HK-2 (cell line): ENCODE measurements around the gene ARHGAP42.

Source experiments
- DNase-seq: peaks from one replicate; pipeline ENCODE4 v3.0.0-alpha.2; 2018; ENCODE audit not compliant: unreplicated experiment

ARHGAP42 gene

DNA sequence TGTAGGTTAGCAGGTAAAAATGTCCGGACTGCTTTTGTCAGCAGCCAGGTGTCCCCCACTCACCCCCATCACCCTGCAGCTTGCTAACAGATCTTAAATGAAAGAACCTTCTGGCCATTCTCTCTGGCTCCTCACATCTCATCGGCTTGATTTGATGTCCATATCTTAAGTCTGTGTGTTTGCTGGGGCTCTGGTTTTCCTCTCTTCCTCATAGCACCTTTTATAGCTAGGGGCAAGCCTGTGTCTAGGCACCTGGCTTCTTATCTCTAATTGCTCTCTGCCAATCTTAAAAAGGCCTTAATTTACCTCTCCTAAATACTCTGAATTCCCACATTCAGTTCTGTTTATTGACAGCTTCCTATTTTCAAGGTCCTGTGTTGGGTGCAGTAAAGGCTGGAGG lies 72.0 kb downstream of the ARHGAP42 start:
- no peak for DNase-seq

DNA sequence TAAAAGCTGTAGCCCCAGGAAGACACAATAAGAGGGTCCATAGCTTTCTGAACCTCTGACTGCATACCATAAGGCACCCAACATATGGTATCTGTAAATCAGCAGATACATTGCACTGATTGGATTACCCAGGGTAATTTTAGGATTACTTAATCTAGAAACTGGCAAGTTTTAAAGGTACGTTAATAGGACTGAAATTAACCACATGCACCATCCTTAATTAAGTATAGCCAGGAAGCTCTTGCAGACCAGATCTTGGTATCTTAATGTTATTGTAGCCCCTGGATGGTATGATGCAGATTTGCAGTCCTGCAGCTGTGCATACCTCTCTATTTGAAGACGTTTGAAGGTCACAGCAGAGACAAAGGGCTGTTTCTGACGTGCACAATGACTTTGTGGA lies 72.8 kb downstream of the ARHGAP42 start:
- DNase-seq: no peak

DNA sequence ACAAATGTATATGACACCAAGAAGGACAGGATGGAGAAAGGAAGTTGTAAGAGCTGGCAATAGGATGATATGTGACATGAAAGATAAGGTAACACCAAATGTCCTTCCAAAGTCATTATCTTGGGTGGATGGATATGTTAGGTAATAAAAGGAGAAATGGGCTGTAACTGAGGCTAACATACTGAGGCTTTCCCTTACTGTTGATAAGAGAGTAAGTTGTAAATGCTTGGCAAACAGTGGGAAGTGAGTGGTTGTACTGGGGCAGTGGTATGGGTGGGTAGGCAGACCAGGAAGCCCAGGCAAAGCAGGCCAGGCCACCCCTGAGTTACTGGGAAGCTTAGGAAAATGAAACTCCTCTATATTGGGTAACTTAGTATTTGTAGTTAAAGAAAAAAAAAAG lies 73.7 kb downstream of the ARHGAP42 start:
- DNase-seq: no peak

DNA sequence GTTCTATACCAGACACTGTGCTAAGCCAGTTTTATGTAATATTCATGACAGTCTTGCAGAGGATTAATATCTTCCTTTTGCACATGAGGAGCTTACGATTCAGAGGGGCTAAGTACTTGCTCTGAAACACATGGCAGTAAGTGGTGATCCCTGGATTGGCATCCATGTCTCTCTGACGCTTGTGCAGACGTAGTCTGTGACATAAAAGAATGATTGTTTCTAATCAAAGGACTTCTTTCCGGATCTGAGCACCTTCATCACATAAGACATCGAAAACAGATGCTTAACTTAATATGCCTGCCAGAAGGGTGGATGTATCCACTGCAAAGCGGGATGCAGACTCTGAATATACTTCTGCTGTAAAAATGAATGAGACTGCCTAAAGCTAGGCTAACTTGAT lies 74.8 kb downstream of the ARHGAP42 start:
- DNase-seq: no peak

DNA sequence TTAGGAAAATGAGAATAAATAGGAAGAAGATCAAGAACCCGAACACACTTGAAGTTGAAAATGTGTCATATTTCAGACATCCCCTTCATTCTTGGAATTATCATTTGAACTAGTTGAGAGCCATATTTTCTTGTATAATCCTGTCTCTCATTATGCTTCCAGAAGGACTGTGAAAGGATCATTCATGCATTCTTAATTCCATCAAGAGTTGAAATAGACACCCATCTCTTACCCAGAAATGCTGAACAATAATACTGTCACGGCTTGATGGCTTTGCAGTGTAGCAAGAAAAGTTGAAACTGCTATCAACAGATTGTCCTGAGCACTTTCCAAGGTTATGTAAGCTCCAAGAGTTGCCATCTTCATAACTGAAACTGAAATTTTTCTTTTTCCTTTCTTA lies 79.7 kb downstream of the ARHGAP42 start:
- DNase-seq: no peak

DNA sequence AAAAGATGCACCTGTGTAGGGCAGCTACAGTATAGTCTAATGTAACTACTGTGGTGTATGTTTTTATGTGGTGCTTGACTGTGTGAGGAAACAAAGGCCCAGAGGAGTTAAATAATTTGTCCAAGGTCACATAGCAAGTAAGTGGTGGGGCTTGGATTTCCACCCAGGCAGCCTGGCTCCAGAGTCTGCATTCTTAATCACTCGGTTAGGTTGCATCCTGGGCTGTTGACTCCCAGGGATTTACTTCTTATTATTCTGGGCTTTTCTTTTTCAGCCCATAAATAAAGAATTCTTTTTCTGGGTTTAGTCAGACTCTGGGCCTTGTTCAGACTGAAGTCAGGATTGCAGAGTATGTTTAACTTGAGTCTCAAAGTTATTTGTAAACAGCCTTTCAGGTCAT lies 82.1 kb downstream of the ARHGAP42 start:
- DNase-seq: no peak

DNA sequence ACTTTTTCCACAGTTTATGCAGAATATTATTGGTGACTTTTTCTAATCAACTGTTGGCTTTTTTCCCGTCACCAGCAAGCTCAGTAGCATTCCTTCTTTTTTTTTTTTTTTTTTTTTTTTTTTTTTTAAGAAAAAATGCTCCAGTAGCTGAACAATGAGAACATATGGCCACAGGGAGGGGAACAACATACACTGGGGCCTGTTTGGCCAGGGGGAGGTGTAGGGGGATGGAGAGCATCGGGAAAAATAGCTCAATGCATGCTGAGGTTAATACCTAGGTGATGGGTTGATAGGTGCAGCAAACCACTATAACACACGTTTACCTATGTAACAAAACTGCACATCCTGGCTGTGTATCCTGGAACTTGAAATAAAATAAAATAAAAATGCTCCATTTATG lies 82.5 kb downstream of the ARHGAP42 start:
- DNase-seq: no peak

DNA sequence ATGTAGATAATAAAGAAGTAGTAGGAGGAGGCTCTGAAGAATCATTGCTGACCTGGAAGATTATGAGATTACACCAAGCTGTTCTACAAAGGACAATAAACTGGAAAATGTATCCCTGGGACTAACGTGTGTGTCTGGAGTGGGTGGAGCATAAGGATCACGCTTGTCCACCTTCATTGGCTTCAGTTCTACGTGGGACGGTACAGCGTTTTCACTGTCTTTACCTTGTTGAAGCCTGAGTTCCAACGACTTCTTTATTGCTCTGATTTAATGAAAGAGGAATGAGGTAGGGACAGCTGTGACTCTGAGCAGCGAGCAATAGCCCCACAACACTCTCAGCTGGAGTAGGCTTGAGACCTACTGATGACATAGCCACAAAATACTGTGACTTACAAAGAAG lies 87.0 kb downstream of the ARHGAP42 start:
- no peak for DNase-seq

DNA sequence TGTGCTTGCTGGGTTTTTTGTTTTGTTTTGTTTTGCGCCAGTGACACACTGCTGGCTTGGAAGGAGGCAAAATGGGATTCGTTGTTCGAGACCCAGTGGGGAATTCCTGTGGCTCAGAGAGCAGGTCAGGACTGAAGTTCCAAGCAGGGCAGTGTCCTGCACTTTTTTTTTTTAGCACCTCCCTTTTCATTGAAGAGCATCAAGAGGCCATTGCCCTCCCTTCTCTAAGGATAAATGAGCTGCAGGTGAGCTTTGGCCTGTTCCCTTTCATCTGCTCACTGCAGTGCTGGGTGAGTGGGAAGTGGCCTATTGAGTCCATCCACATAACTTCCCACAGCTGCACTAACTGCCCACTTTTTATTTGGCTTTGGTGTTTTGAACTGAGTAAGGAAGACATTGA lies 87.8 kb downstream of the ARHGAP42 start:
- DNase-seq: no peak

DNA sequence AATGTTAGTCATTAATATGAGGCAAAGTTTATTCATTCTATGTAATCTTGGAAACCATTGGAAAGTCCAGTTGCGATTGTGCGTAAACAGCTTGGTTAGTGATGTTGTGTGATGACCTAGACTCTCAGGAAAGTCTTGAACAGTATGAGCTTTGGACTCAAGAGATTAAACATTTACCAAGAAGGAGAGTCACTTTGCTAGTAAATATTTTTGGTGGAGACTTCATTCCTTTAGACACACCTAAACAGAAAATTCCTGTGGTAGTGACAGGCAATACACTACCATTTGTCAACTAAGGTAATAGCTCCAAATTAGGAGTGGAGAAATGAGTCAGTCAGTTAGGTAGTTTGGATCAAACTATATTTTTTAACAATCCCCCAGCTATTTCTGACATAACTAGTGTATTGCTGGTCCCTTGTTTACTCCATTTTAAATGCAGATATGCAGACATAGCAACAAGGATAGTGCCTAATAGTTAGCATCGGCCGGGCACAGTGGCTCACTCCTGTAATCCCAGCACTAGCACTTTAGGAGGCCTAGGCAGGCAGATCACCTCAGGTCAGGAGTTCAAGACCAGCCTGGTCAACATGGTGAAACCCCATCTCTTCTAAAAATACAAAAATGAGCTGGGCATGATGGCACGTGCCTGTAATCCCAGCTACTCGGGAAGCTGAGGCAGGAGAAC lies 89.3 kb downstream of the ARHGAP42 start:
- no peak for DNase-seq

DNA sequence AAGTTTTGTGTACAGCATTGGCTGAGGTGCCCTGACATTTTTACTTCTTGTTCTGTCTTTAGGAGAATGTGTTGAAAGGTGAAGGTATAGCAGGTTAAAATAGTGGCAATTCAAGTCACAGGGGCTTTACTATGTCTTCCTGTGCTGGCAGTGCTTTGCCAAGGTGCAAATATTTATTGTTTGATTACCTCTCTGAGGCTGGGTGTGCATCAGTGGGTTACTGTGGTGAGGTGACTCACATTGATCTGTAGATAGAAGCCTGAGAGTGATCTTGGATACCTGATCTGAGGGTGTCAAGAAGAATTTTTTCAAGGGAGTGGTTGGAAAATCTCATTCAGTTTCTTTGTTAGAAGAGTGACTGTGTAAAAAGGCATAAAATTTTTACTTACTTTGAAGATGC lies 90.0 kb downstream of the ARHGAP42 start:
- peak; percentile 14 for DNase-seq

DNA sequence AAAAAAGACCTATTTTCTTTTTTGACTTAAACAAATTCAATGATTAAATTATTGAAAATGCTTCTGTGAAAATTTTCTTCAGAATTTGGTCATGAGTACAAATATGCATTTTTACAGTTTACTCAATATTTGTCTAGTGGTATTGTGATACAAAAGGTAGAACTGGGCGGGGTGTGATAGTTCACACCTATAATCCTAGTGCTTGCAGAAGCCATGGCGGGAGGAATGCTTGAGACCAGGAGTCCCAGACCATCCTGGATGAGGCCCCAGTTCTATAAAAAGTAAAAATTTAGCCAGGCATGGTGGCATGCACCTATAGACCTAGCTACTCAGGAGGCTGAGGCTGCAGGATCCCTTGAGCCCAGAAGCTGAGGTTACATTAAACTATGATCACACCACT lies 90.6 kb downstream of the ARHGAP42 start:
- no peak for DNase-seq

DNA sequence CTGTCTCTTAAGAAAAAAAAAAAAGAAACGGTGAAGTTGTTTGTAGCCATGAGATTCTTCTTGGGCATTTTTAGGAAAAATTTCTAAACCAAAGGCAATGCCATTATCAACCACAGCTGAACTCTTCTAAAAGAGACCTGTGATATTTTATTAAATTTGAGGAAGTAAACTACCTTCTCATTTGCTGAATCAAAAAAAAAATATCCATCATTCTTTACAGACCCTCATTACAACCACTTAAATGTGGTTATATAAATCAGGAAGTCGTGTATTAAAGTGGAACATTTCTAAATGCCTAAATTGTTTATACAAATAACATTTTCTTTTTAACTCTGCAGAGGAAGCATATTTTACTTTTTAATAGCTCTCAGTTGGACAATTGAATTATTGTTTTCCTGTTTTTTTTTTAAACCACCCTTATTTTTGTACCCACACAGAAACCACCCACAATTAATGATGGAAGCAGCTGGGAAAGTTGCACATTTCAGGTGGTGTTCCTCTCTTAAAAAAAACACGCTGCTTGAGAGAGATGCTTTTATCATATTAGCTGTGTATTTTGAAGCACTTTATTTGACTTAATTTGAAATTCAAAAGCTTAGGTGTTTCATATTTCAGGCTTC lies 91.2 kb downstream of the ARHGAP42 start:
- no peak for DNase-seq

DNA sequence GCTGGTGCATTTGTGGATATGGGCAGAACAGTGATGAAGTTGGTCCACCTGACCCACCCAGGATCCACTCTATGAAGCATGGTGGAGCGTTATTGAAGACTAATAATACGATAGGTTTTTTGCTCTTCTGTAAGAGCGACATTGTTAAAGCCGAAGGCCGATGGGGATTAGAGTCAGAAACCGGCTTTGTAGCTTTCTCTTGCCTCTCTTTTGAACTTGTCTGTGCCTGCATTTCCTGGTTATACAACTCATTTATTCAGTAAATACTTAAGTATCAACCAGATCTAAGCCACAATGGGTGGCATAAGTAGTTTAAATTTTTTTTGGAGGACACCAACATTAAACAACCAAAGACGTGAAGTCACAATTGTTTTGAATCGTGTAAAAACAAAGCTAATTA lies 93.4 kb downstream of the ARHGAP42 start:
- DNase-seq: no peak

DNA sequence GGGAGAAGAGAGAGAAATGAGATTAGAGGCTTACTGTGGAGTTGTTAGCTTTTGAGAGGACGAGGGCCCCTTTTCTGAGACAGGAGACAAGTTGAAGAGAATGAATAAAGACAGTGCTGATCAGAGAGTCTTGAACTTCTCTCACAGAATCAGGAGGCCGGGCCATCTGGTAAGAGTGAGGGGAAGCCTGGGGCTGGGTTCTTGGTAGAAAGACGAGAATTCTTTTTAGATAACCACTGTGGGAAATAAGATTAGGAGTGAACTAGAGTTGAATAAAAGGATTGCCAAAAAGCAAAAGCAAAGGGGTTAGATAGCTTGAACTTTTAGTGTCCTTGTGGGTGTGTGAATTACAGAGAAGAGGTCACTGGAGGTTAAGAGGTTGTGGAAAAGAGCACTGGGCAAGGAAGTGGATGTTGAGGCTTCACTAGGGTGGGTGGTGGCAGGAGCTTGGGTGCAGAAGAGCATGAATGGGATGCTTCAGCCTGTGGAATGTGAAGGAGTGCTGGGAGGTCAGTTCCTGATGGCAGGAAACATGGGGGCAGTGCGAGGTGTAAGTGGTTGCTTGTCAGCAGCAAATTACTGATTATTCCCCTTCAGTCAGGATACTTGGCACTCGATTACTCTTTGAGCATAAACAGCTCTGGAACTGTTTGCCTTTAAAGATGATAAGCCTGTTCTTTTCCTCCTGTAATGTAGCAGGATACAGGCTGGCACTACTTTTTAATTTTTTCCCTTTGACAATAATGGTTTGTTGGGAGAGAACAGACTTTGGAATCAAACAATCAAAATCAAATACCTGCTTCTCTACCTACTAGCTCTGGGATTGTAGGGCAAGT lies 98.3 kb downstream of the ARHGAP42 start:
- DNase-seq: no peak

DNA sequence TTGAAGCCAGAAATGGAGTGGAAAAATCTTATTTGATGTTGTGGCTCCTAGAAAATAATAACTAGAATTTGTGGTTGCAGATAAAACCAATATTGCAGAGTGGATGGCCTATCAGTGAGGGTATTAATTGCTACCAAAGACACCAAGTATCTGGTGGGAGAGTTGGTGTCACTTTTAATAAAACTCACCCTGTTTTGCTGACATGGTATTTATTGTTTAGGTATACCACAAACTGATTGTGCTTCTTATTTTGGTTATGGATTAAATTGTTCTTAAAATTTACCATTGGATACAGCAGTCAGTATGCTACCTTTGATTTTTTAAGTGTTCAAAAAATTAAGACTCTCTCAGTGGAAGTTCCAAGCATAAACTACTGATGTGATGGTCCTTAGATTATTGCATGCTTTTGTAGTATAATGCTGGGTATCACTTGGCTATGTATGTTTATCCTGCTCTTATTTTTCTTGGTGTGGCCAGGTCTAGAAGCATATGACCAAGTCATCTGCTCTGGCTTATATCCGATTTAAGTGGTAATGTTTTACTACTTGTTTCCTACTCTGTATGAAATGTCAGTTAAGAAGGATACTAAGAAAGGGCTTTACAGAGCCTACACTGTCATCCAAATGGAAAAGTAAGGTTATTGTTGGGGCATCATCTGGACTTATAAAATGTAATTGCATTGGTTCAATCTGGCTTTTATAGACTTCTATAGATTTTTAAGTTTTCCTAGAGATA lies 101.6 kb downstream of the ARHGAP42 start:
- no peak for DNase-seq

DNA sequence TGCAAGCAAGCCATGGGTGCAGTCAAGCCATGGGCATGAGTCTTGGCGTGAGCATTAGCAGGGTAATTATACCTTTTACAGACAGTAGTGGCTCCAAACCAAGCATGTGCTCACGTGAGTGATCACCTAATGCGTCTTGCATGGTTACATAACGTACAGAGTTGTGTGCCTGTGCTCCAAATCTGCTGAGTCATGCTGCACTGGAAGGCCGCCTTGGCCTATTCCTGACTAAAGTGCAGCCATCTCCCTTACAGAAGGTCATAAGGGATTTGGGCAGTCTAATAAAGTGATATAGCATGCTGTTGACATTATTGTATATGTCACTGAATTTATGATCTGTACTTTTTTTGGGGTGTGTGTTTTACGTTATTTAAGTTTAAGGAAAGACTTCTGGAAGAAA lies 102.4 kb downstream of the ARHGAP42 start:
- no peak for DNase-seq

DNA sequence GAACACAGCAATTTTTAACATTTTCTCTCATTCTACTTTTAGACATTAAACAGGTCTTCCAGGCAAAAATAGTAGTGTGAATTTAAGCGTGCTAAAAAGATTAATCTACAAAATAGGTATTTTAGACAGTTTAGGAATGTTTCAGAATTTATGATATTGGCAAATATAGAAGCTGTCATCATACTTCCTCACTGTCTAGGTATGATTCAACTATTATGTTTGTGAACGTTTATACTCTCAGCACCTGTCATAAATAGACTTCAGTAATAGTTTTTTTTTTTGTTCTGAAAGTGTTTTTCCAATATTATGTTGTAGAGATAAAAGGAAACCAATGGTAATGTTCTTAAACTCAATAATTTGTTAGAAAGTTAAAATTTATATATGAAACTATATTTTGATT lies 103.0 kb downstream of the ARHGAP42 start:
- no peak for DNase-seq

DNA sequence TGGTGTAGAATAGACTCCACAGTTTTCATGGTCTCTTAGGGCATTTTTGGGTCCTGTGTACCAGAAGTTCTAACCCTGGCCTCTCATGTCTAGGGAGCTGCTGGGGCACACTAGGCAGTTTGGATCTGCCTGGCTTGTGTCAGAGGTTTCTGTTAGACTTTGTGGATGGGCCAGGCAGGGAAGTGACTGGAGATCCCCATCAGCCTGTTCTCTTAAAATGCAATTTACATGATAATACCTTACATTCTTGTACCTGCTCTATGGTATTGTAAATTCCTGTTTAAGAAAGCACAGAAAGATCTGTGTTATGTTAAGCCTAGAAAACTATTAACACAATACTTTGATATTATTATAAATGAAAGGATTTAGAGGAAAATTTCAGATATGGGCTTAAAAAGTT lies 104.0 kb downstream of the ARHGAP42 start:
- DNase-seq: no peak

DNA sequence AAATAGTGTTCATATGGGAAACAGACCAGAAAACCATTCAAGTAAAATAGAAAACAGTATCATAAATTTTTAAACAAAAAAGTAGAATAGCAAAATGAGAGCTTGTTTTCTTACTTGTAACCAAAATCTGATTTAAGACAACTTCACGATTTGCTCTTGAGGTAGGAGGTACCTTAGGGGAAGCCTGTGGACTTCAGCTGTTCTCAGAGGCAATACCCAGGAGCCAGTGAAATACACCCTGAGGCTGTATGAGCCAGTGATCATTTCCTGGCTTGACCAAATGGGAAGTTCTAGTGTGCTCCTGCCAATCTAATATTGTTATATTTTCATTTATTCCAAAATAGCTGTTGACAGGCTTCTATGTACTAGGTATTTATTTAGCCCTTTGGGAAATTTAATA lies 104.8 kb downstream of the ARHGAP42 start:
- DNase-seq: no peak

DNA sequence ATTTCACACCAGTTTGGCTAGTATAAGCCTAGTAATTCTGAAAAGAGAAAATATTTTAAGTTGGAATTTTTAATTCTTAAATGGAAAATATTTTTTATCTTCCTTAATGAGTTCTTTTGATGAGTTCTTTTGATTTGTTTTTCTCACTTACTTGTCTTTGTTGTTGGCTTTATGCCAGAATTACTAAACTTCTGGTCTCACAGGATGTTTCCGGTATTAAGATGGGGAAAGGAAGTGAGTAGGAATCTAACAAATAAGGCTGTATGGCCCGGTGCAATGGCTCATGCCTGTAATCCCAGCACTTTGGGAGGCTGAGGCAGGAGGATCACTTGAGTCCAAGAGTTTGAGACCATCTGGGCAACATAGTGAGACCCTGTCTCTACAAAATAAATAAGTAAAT lies 106.4 kb downstream of the ARHGAP42 start:
- no peak for DNase-seq

DNA sequence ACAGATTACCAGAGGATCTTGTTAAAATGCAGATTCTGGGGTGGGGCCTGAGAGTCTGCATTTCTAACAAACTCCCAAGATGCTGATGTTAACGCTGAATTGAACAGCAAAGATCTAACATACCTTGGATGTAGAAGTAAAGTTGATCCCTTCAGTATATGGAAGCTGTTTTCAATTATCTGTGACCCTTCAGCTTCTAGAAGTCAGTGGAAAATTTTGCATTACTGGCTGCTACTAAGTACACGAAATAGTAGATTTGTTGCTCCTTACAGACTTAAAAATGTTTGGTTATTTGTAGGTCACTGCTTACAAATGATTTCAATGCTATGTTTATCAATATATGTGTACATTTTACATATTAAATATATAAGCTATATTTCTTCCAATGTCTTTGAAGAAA lies 107.4 kb downstream of the ARHGAP42 start:
- no peak for DNase-seq
